HG03457 (cell line): Measurements from ENCODE around the gene PPP5C.
"Not testable (repeated sequence)": the region's sequence is repeated elsewhere in the genome, so short reads cannot be mapped to it uniquely, and the experiment has no call there.

Experiments used
- ATAC-seq: cut with Tn5 transposase; IDR thresholded peaks from one replicate; pipeline ENCODE4 v1.9.1; 2021; ENCODE audit warnings: moderate number of reproducible peaks; ENCODE audit not compliant: unreplicated experiment

Gene PPP5C

DNA sequence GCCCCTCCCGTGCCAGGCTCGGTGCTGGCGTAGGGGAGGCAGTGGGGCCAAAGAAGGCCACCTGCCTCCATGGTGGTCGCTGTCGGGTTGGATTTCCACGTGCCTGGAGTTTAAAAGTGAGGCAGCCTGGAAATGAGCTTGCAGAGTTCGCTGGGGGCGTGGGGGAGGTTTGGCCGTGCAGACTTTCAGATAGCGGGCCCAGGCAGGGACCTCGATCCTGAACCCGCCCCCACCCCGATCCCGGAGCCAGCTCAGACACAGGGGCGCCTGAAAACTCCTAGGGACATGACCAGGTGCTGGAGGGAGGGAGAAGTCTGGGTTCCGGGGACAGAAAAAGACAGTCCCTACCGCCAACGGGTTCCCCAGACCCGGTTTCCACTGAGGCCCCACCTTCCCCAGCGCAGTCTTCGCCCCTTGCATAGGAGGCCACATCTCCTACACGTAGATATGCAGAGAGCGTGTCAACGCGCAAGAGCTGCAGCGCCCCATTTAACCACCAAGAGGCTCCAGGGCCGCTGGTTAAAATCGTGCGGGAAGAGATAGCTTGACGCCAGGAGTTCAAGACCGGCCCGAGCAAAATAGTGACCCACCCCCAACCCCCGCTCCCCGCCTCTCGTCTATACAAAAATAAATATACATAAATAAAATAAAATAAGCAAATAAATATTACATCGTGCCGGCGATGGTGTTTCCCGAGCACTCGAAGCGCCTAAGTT is 58.0 kb downstream of the PPP5C start:
- ATAC-seq, result no peak

DNA sequence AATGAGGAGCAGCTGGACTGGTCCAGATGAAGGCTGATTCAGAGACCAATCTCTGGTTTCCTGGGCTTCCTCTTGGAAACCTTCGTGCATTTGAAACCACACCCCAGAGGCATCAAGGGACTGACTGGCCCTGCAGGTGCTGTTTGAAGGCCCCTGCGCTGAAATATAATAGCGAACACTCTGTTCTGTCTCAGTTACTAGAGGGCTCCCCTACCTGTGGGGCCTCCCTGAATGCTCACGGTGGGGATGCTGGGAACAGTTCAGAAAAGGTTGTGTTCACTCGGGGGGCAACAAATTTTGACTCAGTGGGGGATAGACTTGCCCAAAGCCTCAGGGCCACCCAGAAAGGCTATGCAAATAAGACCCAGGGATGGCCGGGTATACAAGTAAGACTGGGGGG is 60.1 kb downstream of the PPP5C start:
- no peak for ATAC-seq

DNA sequence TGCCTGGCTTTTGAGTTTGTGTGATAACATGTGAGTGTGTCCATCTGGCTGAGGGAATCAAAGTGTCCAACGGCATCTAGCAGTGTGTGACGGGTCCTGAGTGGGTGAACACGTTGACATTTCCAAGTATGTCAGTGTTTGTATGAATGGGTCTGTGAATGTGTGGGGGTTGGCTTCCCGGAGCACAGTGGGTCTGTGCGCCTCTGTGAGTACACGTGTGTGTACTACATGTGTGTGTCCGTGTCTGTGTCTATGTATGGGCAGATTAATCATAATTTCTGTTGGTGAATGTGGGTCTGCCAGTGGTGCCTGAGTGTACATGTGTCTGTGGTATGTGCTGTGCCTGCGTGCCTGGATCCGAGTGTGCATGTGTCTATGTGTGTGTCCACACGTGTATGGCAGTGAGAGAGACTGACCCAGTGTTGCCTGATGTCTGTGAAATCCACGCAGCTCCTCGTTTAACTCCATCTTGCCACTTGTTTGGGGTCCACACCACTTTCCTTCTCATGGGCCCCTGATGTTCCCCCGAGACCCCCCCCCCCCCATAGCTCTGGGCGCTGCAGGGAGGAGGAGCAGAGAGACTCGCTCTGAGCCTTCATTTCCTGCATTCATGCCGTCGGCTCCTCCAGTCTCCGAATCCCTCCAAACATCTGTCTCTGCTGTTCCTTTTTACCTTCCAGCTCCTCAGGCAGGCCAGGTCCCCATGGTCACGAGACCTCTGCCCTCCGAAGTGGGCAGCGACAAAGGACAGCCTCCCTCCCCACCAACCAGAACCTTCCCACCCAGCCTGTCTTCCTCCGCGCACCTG is 61.2 kb downstream of the PPP5C start:
- no peak for ATAC-seq

DNA sequence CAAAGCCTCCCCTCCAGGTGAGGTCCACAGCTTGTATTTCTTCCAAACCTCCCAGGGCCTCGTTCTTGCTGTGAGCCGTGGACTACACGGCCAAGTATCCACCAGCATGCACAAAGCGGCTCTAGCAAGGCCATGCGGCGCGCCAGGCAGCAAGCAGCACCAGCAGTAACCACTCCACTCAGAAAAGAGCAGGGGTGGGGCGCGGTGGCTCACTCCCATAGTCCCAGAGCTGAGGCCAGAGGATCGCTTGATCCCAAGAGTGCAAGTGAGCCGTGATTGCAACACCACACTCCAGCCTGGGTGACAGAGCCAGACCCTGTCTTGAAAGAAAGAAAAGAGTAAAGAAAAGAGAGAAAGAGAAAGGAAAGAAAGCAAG is 61.8 kb downstream of the PPP5C start:
- no peak for ATAC-seq

DNA sequence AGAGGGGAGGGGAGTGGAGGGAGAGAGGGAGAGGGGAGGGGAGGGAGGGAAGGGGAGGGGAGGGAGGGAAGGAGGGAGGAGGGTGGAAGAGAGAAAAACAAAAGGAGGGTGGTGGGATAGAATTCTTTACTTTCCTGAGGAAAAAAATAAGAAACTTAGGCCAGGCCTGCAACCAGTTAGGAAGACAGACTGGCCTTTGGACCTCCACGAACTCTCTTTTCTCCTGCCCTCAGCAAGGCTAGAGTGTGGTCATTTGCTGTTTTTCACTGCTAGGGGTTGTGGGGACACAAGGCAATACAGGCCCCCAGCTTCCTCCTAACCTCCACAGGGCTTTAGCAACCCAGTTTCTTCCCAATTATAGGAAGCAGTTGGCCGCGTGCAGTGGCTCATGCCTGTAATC is 62.3 kb downstream of the PPP5C start:
- ATAC-seq, result no peak

- ATAC-seq, result no peak
These were observed 63.6 kb downstream of the PPP5C start for GRCh38 chr19:46410205-46411087.

DNA sequence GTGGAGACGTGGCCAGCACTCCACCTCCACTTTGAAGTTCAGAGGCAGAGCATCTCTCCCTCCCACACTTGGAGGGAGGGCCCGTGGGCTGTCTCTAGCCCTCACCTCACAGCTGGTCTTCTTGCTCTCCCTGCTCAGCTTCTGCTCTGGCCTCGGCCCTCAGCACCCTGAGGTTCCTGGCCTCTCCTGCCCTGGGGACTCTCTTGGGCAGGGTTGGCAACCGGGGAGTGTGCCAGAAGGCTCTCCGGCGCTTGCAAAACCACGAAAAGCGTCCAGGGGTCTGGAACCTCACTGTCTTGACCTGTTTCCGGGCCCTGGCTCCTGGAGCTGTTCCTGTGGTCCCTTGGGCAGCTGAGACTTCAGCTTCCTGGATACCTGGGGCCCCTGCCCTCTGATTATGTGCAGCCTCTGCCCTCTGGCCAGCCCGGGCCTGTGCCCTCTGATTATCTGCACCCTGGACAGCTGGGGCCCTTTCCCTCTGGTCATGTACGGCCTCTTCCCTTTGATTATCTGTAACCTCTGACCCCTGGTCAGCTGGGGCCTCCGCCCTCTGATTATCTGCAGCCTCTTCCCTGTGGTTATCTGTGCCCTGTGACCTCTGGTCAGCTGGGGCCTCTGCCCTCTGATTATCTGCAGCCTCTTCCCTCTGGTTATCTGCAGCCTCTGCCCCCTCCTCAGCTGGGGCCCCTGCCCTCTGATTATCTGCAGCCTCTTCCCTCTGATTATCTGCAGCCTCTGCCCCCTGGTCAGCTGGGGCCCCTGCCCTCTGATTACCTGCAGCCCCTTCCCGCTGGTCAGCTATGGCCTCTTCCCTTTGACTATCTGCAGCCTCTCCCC is 64.4 kb downstream of the PPP5C start:
- ATAC-seq, result no peak

DNA sequence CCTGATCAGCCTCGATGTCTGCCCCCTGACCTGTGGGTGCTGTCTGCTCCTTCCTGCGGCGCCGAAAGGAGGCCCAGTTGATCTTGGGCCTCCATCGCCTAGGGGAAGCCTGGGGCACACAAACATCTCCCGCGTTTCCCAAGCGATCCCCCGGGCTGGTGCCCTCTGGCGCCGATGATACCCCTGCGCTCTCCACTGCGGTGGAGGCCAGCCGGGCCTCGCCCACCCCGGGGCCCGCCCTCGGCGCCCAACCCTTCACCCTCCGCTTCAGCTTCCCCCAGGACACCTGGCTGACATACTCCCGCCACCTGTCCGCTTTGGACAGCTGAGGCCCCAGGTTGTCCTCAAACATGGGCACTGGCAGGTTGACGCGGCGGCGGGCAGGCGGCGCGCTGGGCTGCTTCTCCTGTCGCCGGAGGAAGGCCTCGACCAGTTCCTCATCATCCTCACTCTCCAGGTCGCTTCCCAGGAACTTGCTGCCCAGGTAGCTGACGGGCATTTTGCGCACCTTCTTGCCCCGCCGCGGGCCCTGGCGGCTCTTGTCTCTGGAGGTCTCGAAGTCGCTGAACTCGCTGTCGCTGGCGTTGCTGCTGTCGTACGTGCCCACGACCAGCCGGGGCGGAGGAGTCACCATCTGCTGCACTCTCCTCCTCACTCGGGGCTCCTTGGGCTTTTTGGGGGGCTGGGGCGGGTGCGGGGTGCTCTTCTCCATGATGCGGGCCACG is 65.2 kb downstream of the PPP5C start:
- no peak for ATAC-seq

DNA sequence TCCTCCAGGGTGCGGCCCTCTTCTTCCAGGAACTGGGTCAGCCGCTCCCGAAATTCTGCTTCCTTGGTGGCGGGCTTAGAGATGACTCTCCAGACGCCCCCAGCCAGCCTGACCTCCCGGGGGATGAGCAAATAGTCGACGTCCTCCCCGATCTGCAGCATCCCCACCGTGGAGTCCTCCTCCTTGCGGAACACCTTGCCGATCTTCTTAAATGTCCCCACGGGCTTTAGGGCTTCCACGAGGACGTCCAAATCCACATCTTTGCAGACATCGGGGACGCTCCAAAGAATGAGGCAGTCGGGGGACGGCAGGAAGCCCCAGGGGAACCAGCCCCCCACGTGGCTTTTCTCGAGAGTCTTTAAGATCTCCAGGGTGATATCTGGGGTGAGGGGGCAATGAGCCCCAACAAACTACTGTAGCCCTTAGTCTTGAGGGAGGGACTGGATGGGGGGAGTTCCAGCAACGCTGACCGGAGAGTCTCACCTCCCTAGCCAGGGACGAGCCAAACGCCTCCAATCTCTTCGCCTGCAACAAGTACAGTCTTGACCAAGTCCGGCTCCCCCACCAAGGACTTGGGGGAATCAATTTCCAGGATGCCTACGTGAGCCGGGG is 65.9 kb downstream of the PPP5C start:
- ATAC-seq, result no peak

- ATAC-seq, result no peak
These were observed 66.6 kb downstream of the PPP5C start, which contains the start of gene CCDC8 for GRCh38 chr19:46413262-46414031. CCDC8 (minus strand) TSS chr19:46413564; CDS start chr19:46412810, 754 bp downstream.

DNA sequence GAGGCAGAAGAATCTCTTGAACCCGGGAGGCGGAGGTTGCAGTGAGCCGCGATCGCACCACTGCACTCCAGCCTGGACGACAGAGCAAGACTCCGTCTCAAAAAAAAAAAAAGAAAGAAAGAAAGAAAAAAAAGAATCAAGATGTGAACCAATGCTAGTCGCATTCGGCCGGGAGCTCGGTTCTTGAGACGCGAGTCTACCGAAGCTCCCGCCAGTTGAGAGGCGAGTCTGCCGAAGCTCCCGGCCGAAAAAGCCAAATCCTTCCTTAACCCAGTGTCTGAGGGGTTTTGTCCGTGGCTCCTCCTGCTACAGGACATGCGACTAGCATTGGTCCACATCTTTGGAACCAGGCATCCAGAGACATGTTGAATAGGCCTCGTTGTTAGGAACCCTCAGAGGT is 68.0 kb downstream of the PPP5C start:
- ATAC-seq, result not testable (repeated sequence)

DNA sequence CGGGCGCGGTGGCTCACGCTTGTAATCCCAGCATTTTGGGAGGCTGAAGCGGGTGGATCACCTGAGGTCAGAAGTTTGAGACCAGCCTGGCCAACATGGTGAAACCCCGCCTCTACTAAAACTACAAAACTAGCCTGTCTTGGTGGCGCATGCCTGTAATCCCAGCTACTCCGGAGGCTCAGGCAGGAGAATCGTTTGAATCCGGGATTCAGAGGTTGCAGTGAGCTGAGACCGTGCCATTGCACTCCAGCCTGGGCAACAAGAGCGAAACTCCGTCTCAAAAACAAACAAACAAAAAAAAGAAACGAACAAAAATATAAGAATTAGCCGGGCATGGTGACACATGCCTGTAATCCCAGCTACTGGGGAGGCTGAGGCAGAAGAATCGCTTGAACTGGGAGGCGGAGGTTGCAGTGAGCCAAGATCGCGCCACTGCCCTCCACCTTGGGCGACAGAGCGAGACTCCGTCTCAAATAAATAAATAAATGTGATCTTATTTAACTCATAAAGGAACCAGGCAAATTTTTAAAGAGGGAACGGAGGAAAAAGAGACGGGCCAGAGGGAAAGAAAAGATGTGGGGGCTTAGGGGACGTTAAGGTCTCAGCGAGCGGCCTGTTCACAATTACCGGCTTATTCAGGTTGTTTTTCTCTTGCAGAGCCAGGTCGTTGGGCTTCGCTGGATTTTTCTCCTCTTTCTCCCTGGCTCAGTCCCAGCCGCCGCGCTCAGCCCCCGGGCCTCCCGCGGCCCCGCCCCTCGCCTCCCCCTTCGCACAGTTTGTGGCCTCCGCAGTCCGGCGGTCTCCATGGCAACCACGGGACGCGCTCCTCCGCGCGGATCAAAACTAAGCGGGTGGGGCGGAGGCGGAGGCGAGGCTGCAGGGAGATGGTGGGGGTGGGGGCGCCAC is 69.2 kb downstream of the PPP5C start:
- not testable (repeated sequence) for ATAC-seq

GRCh38 chr19:46420056-46420455 is 73.2 kb downstream of the PPP5C start:
- no peak for ATAC-seq

- ATAC-seq, result no peak
These were observed 75.5 kb downstream of the PPP5C start for GRCh38 chr19:46422344-46422743.

GRCh38 chr19:46423188-46423587 is 76.3 kb downstream of the PPP5C start:
- no peak for ATAC-seq

GRCh38 chr19:46426035-46426505 is 79.2 kb downstream of the PPP5C start:
- no peak for ATAC-seq

DNA sequence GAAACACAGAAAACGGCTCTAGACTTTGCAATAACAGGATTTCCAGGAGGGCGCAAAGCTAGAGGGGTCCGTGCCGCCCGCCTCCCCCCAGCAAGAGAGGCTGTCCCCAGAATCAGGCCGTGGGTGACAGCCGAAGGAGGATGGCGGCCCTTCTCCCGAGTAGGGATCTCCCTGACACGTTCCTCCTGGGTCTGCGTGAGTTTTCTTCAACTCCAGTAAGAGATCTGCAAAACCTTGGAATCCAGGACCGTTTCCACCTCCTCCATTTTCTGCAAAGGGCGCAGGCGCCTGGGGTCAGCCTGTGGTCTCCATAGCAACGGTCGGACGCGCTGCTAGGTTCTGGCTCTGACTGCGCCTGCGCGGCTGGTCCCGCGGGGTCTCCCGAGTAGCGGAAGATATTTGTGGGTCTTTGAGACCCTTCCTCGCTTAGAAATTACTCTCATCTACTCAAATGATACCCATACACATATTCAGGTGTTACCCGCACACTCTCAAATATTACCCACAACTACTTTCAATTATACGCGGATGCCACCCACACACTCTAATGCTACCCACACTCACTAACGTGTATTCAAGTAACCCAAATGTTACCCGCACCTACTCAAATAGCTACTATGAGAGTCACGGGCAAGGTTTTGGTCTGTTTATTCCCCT is 79.7 kb downstream of the PPP5C start:
- ATAC-seq, result no peak
